ENCODE results near the gene PAAF1.
A peak's percentile ranks its signal among the peaks of the same experiment; 100 is the strongest.
"Not testable (repeated sequence)": the region's sequence is repeated elsewhere in the genome, so short reads cannot be mapped to it uniquely, and the experiment has no call there.

Gene PAAF1

GRCh38 chr11:73876424-73877310, at the start of gene PAAF1, which contains the start of gene COA4:
Gene PAAF1 (plus strand): TSS chr11:73876999. CDS start chr11:73877022, 23 bp downstream.
Gene COA4 (minus strand): TSS chr11:73876846. CDS start chr11:73873378, 3,468 bp downstream.
- DNase-seq, result peak; percentile 96

- no peak for DNase-seq
Measured at GRCh38 chr11:73830261-73830660, 46.5 kb upstream of the PAAF1 start.

- DNase-seq, result no peak
Measured at GRCh38 chr11:73833067-73833466, 43.7 kb upstream of the PAAF1 start.

- peak; percentile 65 for DNase-seq
Measured at GRCh38 chr11:73838443-73839122, 38.2 kb upstream of the PAAF1 start.

GRCh38 chr11:73839123-73839457, 37.7 kb upstream of the PAAF1 start:
- DNase-seq, result no peak

GRCh38 chr11:73851046-73851764, 25.6 kb upstream of the PAAF1 start:
- DNase-seq, result no peak

- DNase-seq, result no peak
Measured at GRCh38 chr11:73852049-73852448, 24.8 kb upstream of the PAAF1 start.

- peak; percentile 12 for DNase-seq
Measured at GRCh38 chr11:73854680-73855079, 22.1 kb upstream of the PAAF1 start.

GRCh38 chr11:73856031-73856567, 20.7 kb upstream of the PAAF1 start:
- DNase-seq, result no peak

GRCh38 chr11:73859671-73860070, 17.1 kb upstream of the PAAF1 start:
- no peak for DNase-seq

GRCh38 chr11:73860202-73860601, 16.6 kb upstream of the PAAF1 start:
- DNase-seq, result no peak

GRCh38 chr11:73862986-73863385, 13.8 kb upstream of the PAAF1 start:
- DNase-seq, result no peak

- peak; percentile 76 for DNase-seq
Measured at GRCh38 chr11:73866095-73866579, 10.7 kb upstream of the PAAF1 start.

GRCh38 chr11:73866586-73866996, 10.2 kb upstream of the PAAF1 start:
- DNase-seq, result peak; percentile 89

- no peak for DNase-seq
Measured at GRCh38 chr11:73869332-73869949, 7.4 kb upstream of the PAAF1 start.

- no peak for DNase-seq
Measured at GRCh38 chr11:73870261-73870660, 6.5 kb upstream of the PAAF1 start.

- no peak for DNase-seq
Measured at GRCh38 chr11:73872749-73873357, 3.9 kb upstream of the PAAF1 start.

- DNase-seq, result no peak
Measured at GRCh38 chr11:73875380-73875779, 1.4 kb upstream of the PAAF1 start.

GRCh38 chr11:73875840-73876239, 959 bp upstream of the PAAF1 start:
- DNase-seq, result no peak

- no peak for DNase-seq
Measured at GRCh38 chr11:73878771-73879170, 2.0 kb downstream of the PAAF1 start.

- DNase-seq, result not testable (repeated sequence)
Measured at GRCh38 chr11:73880449-73880848, 3.6 kb downstream of the PAAF1 start.

- DNase-seq, result no peak
Measured at GRCh38 chr11:73883856-73884255, 7.1 kb downstream of the PAAF1 start.

All from fibroblast of upper back skin (primary cell).